Bronchial epithelial cell (primary cell): ENCODE data around the gene PRSS12. TPM values are rescaled to one million over a fixed set of nuclear protein-coding genes. Genes with fewer than 3 reads are reported as not detected.

ENCODE experiments used
- DNase-seq: peaks from one replicate; pipeline ENCODE4 v3.0.0-alpha.2; 2010; ENCODE audit warnings: low read depth
- FAIRE-seq: peaks from 2 replicates; lab custom pipeline; 2011; peaks lifted over from hg19 to GRCh38; lab: Jason Lieb, UNC
- H3K27me3 ChIP-seq: 2 replicates; pipeline ENCODE4 v1.5.1; 2011; ENCODE audit warnings: low read length; ENCODE audit not compliant: control insufficient read depth, insufficient read depth
- H3K36me3 ChIP-seq: 2 replicates; pipeline ENCODE4 v1.5.1; 2011; ENCODE audit warnings: low read length; ENCODE audit not compliant: control insufficient read depth, insufficient read depth
- H3K4me3 ChIP-seq: 2 replicates; pipeline ENCODE4 v1.5.1; 2011; ENCODE audit warnings: mild to moderate bottlenecking, low read depth, low read length, control low read depth
- total RNA-seq: library from RNA; depleted of rRNA; stranded (reverse); fragments of >200 nt; gene quantifications from 2 replicates; pipeline ENCODE4 v1.2.1, GENCODE V29; 2014
- TF ChIP-seq, protein P1 (sequence below): IDR thresholded peaks from 2 replicates; pipeline ENCODE4 v1.5.1; 2011; ENCODE audit warnings: mild to moderate bottlenecking, moderate library complexity, low read length, control low read depth, inconsistent platforms; ENCODE audit not compliant: insufficient read depth, severe bottlenecking

PRSS12 gene
- total RNA-seq, 1 donor from 2014 or later: 24.2 TPM

DNA sequence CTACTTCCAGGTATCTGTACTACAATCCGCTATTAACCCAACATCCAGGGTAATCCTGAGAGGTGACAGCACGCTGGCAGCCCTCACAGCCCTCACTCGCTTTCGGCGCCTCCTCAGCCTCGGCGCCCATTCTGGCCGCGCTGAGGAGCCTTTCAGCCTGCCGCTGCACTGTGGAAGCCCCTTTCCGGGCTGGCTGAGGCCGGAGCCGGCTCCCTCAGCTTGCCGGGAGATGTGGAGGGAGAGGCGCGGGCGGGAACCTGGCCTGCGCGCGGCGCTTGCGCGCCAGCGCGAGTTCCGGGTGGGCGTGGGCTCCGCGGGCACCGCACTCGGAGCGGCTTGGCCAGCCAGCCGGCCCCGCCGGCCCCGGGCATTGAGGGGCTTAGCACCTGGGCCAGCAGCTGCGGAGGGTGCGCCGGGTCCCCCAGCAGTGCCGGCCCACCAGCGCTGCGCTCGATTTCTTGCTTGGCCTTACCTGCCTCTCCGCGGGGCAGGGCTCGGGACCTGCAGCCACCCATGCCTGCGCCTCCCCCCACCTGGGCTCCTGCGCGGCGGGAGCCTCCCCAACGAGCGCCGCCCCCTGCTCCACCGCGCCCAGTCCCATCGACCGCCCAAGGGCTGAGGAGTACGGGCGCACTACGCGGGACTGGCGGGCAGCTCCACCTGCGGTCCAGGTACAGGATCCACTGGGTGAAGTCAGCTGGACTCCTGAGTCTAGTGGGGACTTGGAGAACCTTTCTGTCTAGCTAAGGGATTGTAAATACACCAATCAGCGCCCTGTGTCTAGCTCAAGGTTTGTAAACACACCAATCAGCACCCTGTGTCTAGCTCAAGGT, 87.3 kb downstream of the PRSS12 start:
- Histone ChIP-seq H3K36me3 (no peaks in the 10 kb centered on the region), H3K4me3 (peak overlapping the region; percentile 48), H3K27me3 (no peaks in the 10 kb centered on the region)
- TF ChIP-seq, protein P1, sequence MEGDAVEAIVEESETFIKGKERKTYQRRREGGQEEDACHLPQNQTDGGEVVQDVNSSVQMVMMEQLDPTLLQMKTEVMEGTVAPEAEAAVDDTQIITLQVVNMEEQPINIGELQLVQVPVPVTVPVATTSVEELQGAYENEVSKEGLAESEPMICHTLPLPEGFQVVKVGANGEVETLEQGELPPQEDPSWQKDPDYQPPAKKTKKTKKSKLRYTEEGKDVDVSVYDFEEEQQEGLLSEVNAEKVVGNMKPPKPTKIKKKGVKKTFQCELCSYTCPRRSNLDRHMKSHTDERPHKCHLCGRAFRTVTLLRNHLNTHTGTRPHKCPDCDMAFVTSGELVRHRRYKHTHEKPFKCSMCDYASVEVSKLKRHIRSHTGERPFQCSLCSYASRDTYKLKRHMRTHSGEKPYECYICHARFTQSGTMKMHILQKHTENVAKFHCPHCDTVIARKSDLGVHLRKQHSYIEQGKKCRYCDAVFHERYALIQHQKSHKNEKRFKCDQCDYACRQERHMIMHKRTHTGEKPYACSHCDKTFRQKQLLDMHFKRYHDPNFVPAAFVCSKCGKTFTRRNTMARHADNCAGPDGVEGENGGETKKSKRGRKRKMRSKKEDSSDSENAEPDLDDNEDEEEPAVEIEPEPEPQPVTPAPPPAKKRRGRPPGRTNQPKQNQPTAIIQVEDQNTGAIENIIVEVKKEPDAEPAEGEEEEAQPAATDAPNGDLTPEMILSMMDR: no peak
- FAIRE-seq (no peak), DNase-seq (no peak)

DNA sequence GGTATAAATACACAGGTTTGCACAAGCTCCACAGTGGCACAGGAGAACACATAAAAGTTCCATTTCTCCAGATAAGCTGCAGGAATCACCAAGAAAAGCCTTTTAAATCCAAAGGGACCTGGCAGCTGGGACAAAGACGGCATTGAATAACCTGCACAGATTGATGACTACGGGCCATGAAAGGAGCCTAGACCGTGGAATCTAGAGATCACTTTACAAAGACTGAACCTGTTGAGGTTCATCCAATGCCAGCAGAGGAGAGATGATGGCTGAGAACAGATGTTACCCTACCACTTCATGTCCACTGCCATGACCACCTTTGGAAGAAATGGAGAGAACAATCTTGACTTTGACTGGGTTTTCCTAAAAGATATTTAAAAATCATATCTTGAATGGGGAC, 88.7 kb downstream of the PRSS12 start:
- FAIRE-seq (no peak), DNase-seq (no peak)
- no peaks in the 10 kb centered on the region for H3K36me3 ChIP-seq
- no peak overlapping the region for H3K4me3 ChIP-seq
- TF ChIP-seq, protein P1: no peak
- no peaks in the 10 kb centered on the region for H3K27me3 ChIP-seq

DNA sequence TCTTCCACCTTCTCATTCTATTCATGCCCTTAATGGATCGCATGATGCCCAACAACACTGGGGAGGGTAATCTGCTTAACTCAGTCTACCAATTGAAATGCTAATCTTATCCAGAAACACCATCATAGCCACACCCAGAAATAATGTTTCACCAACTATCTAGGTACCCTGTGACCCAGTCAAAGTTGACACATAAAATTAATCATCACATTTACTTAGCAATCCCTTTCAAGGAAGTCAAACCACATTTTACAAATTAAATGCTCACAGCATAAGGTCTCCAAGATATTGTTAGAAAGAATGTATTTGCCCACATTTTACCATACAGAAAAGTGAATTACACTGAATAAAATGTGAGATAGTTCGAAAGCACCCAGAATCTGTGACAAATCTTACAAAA, 92.5 kb downstream of the PRSS12 start:
- TF ChIP-seq, protein P1: no peak
- no peak overlapping the region for H3K4me3 ChIP-seq
- peak; percentile 67 for DNase-seq
- H3K36me3 ChIP-seq: no peaks in the 10 kb centered on the region
- no peak for FAIRE-seq
- H3K27me3 ChIP-seq: no peaks in the 10 kb centered on the region

DNA sequence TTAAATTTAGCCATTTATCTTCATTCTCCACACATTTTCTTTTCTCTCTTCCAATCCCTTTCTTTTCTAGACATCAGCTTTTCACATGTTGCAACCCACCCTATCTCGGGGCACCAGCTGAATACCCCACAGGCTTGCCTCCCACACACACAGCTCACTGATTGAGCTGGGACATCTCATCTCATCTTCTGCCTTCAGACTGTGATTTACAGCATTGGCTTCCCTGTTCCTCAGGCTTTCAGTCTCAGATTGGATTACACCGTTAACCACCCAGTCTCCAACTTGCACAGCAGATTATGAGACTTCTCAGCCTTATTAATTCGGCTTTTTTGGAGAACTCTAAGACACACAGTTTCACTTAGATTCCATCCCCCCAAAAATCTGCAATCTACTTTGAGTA, 93.7 kb downstream of the PRSS12 start:
- H3K36me3 ChIP-seq: no peaks in the 10 kb centered on the region
- FAIRE-seq: no peak
- H3K4me3 ChIP-seq: no peak overlapping the region
- no peaks in the 10 kb centered on the region for H3K27me3 ChIP-seq
- TF ChIP-seq, protein P1: no peak
- DNase-seq: no peak

DNA sequence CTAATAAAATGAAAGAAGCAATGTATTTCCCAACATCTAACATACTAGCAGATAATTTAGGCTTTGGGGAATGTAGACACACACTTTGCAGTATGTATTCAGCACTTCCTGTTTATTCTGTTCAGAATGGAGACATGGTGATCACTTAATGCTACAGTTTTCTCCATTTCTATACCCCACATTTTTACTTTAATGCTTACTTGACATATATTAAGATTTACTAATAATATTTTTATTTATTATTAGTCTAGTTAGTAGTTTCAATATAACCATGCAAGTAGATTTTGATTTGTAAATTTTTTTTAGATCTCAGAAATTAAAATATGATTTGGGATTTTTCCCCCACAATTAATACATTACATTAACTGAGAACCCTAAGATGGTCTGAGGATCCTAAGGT, 98.4 kb downstream of the PRSS12 start:
- Histone ChIP-seq H3K36me3 (no peaks in the 10 kb centered on the region), H3K4me3 (no peak overlapping the region), H3K27me3 (no peaks in the 10 kb centered on the region)
- TF ChIP-seq, protein P1: no peak
- DNase-seq: no peak
- no peak for FAIRE-seq

DNA sequence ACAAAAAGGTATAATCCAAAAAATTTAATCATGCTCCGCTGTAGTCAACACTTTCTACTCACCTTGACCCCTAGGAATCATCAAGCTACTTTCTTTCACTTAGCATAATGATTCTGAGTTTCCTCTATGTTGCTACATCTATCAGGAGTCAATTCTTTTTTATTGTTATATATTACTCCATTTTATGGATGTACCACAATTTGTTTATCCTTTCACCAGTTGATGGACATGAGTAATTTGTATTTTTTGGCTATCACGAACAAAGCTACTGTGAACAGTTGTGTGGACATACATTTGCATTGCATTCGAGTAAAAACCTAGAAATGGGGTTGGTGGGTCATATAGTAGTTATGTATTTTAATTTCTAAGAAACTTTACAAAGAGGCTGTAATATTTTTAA, 102.9 kb downstream of the PRSS12 start:
- H3K27me3 ChIP-seq: no peaks in the 10 kb centered on the region
- FAIRE-seq: no peak
- no peak overlapping the region for H3K4me3 ChIP-seq
- TF ChIP-seq, protein P1: no peak
- DNase-seq: no peak
- no peaks in the 10 kb centered on the region for H3K36me3 ChIP-seq
